H9 (cell line): ENCODE data around the gene HS6ST1. TPM values are rescaled to one million over a fixed set of nuclear protein-coding genes. Genes with fewer than 3 reads are reported as not detected.

Source experiments
- DNase-seq: peaks from one replicate; pipeline ENCODE4 v3.0.0-alpha.2; 2017
- H2AFZ ChIP-seq: one replicate; pipeline ENCODE4 v1.6.1; 2013; ENCODE audit warnings: mild to moderate bottlenecking, low read length, control low read depth, moderate library complexity
- H2AK5ac ChIP-seq: 2 replicates; pipeline ENCODE4 v1.6.1; 2013; ENCODE audit warnings: low read length, control low read depth, mixed read lengths; ENCODE audit not compliant: insufficient read length
- H2BK120ac ChIP-seq: one replicate; pipeline ENCODE4 v1.6.1; 2013; ENCODE audit warnings: low read depth, mild to moderate bottlenecking, low read length, control low read depth, inconsistent platforms; ENCODE audit not compliant: poor library complexity, severe bottlenecking
- H2BK12ac ChIP-seq: 2 replicates; pipeline ENCODE4 v1.6.1; 2013; ENCODE audit warnings: low read length, control low read depth, mixed read lengths, low read depth; ENCODE audit not compliant: insufficient read length
- H2BK15ac ChIP-seq: 2 replicates; pipeline ENCODE4 v1.6.1; 2013; ENCODE audit warnings: low read depth, low read length, control low read depth
- H2BK20ac ChIP-seq: one replicate; pipeline ENCODE4 v1.6.1; 2013; ENCODE audit warnings: low read depth, mild to moderate bottlenecking, low read length, control low read depth, inconsistent platforms; ENCODE audit not compliant: poor library complexity, severe bottlenecking
- H2BK5ac ChIP-seq: 2 replicates; pipeline ENCODE4 v1.6.1; 2013; ENCODE audit warnings: low read length, control low read depth, mixed read lengths; ENCODE audit not compliant: insufficient read length
- H3K14ac ChIP-seq: 2 replicates; pipeline ENCODE4 v1.6.1; 2013; ENCODE audit warnings: low read length, control low read depth; ENCODE audit not compliant: insufficient read depth
- H3K18ac ChIP-seq: 2 replicates; pipeline ENCODE4 v1.6.1; 2013; ENCODE audit warnings: low read depth, mild to moderate bottlenecking, mixed read lengths, low read length, control low read depth; ENCODE audit not compliant: insufficient read length
- H3K23ac ChIP-seq: 2 replicates; pipeline ENCODE4 v1.6.1; 2013; ENCODE audit warnings: low read length, control low read depth, mixed read lengths, low read depth; ENCODE audit not compliant: insufficient read length
- H3K23me2 ChIP-seq: 2 replicates; pipeline ENCODE4 v1.6.1; 2013; ENCODE audit warnings: low read depth, mild to moderate bottlenecking, mixed read lengths, low read length, control low read depth; ENCODE audit not compliant: insufficient read length, poor library complexity, severe bottlenecking
- H3K27ac ChIP-seq: 2 replicates; pipeline ENCODE4 v1.5.1; 2013; ENCODE audit warnings: low read length, control low read depth, mixed read lengths, low read depth; ENCODE audit not compliant: insufficient read length
- H3K27me3 ChIP-seq: 2 replicates; pipeline ENCODE4 v1.6.1; 2013; ENCODE audit warnings: low read length, control low read depth, inconsistent platforms; ENCODE audit not compliant: insufficient read depth
- H3K4ac ChIP-seq: 2 replicates; pipeline ENCODE4 v1.6.1; 2013; ENCODE audit warnings: low read depth, mild to moderate bottlenecking, control low read depth, inconsistent platforms, low read length, moderate library complexity
- H3K4me1 ChIP-seq: 2 replicates; pipeline ENCODE4 v1.6.1; 2013; ENCODE audit warnings: low read length, control low read depth, inconsistent platforms; ENCODE audit not compliant: insufficient read depth
- H3K4me2 ChIP-seq: 2 replicates; pipeline ENCODE4 v1.6.1; 2013; ENCODE audit warnings: low read length, control low read depth, mixed read lengths; ENCODE audit not compliant: insufficient read length, insufficient read depth
- H3K56ac ChIP-seq: 2 replicates; pipeline ENCODE4 v1.6.1; 2013; ENCODE audit warnings: low read depth, mild to moderate bottlenecking, mixed read lengths, low read length, control low read depth; ENCODE audit not compliant: insufficient read length
- H3K79me1 ChIP-seq: 2 replicates; pipeline ENCODE4 v1.6.1; 2013; ENCODE audit warnings: low read depth, mild to moderate bottlenecking, moderate library complexity, low read length, control low read depth, inconsistent platforms; ENCODE audit not compliant: insufficient read depth, poor library complexity, severe bottlenecking
- H3K79me2 ChIP-seq: 2 replicates; pipeline ENCODE4 v1.6.1; 2013; ENCODE audit warnings: low read length, control low read depth, inconsistent platforms; ENCODE audit not compliant: insufficient read depth
- H3K9ac ChIP-seq: 2 replicates; pipeline ENCODE4 v1.6.1; 2013; ENCODE audit warnings: low read length, control low read depth, mixed read lengths; ENCODE audit not compliant: insufficient read length; ENCODE audit errors: extremely low read depth
- H3K9me3 ChIP-seq: one replicate; pipeline ENCODE4 v1.6.1; 2013; ENCODE audit warnings: low read depth, low read length, inconsistent platforms; ENCODE audit not compliant: control insufficient read depth
- H3T11ph ChIP-seq: one replicate; pipeline ENCODE4 v1.6.1; 2013; ENCODE audit warnings: mild to moderate bottlenecking, low read length, control low read depth, inconsistent platforms
- H4K20me1 ChIP-seq: one replicate; pipeline ENCODE4 v1.6.1; 2013; ENCODE audit not compliant: control insufficient read depth, insufficient read length, insufficient read depth
- H4K5ac ChIP-seq: 2 replicates; pipeline ENCODE4 v1.6.1; 2013; ENCODE audit warnings: low read depth, mild to moderate bottlenecking, mixed read lengths, low read length, control low read depth; ENCODE audit not compliant: insufficient read length
- H4K8ac ChIP-seq: replicated peaks from 2 replicates; pipeline ENCODE4 v1.6.1; 2013; ENCODE audit warnings: low read length, control low read depth, mixed read lengths, low read depth; ENCODE audit not compliant: insufficient read length
- H4K91ac ChIP-seq: 2 replicates; pipeline ENCODE4 v1.6.1; 2013; ENCODE audit warnings: low read depth, mild to moderate bottlenecking, moderate library complexity, mixed read lengths, low read length, control low read depth; ENCODE audit not compliant: insufficient read length
- H3K27ac Mint-ChIP-seq, 3 experiments: 2 replicates in 2 of 3; 3 replicates in 1 of 3; pipeline ENCODE4 v1.8.0; 2020 to 2021; ENCODE audit warnings: mixed read lengths in 3 of 3, mild to moderate bottlenecking in 1 of 3, moderate library complexity in 1 of 3
- H3K27me3 Mint-ChIP-seq: 2 replicates; pipeline ENCODE4 v1.8.0; 2021; ENCODE audit warnings: low read depth, mild to moderate bottlenecking, moderate library complexity, mixed read lengths
- H3K36me3 Mint-ChIP-seq, 3 experiments: 2 replicates in 2 of 3; 3 replicates in 1 of 3; pipeline ENCODE4 v1.8.0; 2020 to 2021; ENCODE audit warnings: low read depth in 3 of 3, mixed read lengths in 3 of 3; ENCODE audit not compliant: insufficient read depth in 1 of 3
- H3K4me1 Mint-ChIP-seq, 2 experiments: 2 replicates each; pipeline ENCODE4 v1.8.0; 2020; ENCODE audit warnings: mixed read lengths in 2 of 2
- H3K4me3 Mint-ChIP-seq, 2 experiments: 2 replicates in 1 of 2; 3 replicates in 1 of 2; pipeline ENCODE4 v1.8.0; 2020 to 2021; ENCODE audit warnings: mild to moderate bottlenecking in 2 of 2, mixed read lengths in 2 of 2, moderate library complexity in 1 of 2
- H3K9me3 Mint-ChIP-seq, 2 experiments: 2 replicates in 1 of 2; 3 replicates in 1 of 2; pipeline ENCODE4 v1.8.0; 2020; ENCODE audit warnings: mild to moderate bottlenecking in 2 of 2, mixed read lengths in 2 of 2, moderate library complexity in 1 of 2
- WGBS: extraction: QIAGEN DNeasy Blood & Tissue Kit; methylation state at CpG from one replicate; pipeline ENCODE4 v1.1.7; 2013; ENCODE audit warnings: missing lambda C conversion rate, low lambda C conversion rate, mixed read lengths; ENCODE audit not compliant: insufficient read length; ENCODE audit errors: extremely low coverage; 5-methylcytosine and 5-hydroxymethylcytosine counted together
- total RNA-seq: library from RNA; stranded (reverse); gene quantifications from 2 replicates; pipeline ENCODE4 v1.2.1, GENCODE V29; 2021
- TF ChIP-seq, protein P1 (sequence below): fragments of 200-600 bp; sonication (generic); conservative IDR thresholded peaks from 3 replicates; pipeline ENCODE4 v1.8.0; 2021; ENCODE audit warnings: antibody characterized with exemption, mild to moderate bottlenecking

Gene HS6ST1
- total RNA-seq, 1 experiment from 2014 or later = 60.2 TPM

DNA sequence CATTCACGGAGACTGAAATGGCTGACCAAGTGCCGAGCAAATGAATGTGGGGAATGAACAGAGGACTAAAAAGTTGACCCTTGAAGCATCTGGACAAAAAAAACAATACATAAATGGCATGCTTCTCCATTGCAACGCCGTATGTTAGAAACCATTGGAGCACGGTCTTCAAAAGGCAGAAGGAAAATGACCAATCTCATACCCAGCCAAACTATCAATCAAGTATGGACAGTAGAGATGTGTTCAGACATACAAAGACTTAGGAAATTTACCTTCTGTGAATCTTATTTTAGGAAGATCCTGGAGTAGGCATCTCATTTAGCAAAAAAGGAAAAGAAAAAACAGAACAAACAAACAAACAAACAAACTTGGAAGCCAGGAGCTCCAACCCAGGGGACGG lies 44.5 kb downstream of the HS6ST1 start:
- no peak overlapping the region for H4K5ac ChIP-seq
- H3K23ac ChIP-seq = no peak overlapping the region
- no peak overlapping the region for H3K56ac ChIP-seq
- no peak overlapping the region for H3K9ac ChIP-seq
- H3K4me3 Mint-ChIP-seq = no peak overlapping the region
- H2BK120ac ChIP-seq = no peak overlapping the region
- H4K20me1 ChIP-seq = no peaks in the 10 kb centered on the region
- no peak overlapping the region for H2BK20ac ChIP-seq
- no peak overlapping the region for H3K4me2 ChIP-seq
- no peaks in the 10 kb centered on the region for H3K27me3 ChIP-seq
- WGBS = no CpG with 5 or more reads among the region's 6 CpGs
- no peaks in the 10 kb centered on the region for H3K27me3 Mint-ChIP-seq
- H3K79me1 ChIP-seq = no peaks in the 10 kb centered on the region
- peaks cover 2% of the 10 kb centered on the region; the same call in 1 of the 2 replicates for H3K79me2 ChIP-seq
- no peak for DNase-seq
- H2BK12ac ChIP-seq = no peak overlapping the region
- H3K9me3 Mint-ChIP-seq = peaks cover 0 to 7% of the 10 kb centered on the region in 2 experiments; a peak in 1 of 5 replicates
- H3K9me3 ChIP-seq = no peaks in the 10 kb centered on the region
- no peaks in the 10 kb centered on the region for H3K4me1 ChIP-seq
- no peak overlapping the region for H3K18ac ChIP-seq
- no peak overlapping the region for H2BK5ac ChIP-seq
- no peak overlapping the region for H4K91ac ChIP-seq
- no peak overlapping the region for H3K4ac ChIP-seq
- no peak overlapping the region for H2AK5ac ChIP-seq
- peaks cover 17 to 39% (median 30%) of the 10 kb centered on the region in 3 experiments for H3K36me3 Mint-ChIP-seq
- 0 out of 4 replicates have a peak, but pooled peaks cover 0 to 2% of the 10 kb centered on the region in 2 experiments for H3K4me1 Mint-ChIP-seq
- no peak overlapping the region for H4K8ac ChIP-seq
- no peak overlapping the region for H3T11ph ChIP-seq
- H2BK15ac ChIP-seq = no peak overlapping the region
- H3K27ac Mint-ChIP-seq = no peak overlapping the region; a peak in 1 of 7 replicates
- H3K27ac ChIP-seq = no peak overlapping the region
- H3K14ac ChIP-seq = no peak overlapping the region
- H2AFZ ChIP-seq = no peak overlapping the region
- no peaks in the 10 kb centered on the region for H3K23me2 ChIP-seq
- TF ChIP-seq, protein P1, sequence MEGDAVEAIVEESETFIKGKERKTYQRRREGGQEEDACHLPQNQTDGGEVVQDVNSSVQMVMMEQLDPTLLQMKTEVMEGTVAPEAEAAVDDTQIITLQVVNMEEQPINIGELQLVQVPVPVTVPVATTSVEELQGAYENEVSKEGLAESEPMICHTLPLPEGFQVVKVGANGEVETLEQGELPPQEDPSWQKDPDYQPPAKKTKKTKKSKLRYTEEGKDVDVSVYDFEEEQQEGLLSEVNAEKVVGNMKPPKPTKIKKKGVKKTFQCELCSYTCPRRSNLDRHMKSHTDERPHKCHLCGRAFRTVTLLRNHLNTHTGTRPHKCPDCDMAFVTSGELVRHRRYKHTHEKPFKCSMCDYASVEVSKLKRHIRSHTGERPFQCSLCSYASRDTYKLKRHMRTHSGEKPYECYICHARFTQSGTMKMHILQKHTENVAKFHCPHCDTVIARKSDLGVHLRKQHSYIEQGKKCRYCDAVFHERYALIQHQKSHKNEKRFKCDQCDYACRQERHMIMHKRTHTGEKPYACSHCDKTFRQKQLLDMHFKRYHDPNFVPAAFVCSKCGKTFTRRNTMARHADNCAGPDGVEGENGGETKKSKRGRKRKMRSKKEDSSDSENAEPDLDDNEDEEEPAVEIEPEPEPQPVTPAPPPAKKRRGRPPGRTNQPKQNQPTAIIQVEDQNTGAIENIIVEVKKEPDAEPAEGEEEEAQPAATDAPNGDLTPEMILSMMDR = no peak
